Middle frontal gyrus (tissue), 1 donor: ENCODE data around the gene ACBD4.

Experiments
- DNase-seq: peaks from one replicate; pipeline ENCODE4 v3.0.0-alpha.2; 2015; ENCODE audit warnings: low spot score; ENCODE audit errors: extremely low spot score

Gene ACBD4

DNA sequence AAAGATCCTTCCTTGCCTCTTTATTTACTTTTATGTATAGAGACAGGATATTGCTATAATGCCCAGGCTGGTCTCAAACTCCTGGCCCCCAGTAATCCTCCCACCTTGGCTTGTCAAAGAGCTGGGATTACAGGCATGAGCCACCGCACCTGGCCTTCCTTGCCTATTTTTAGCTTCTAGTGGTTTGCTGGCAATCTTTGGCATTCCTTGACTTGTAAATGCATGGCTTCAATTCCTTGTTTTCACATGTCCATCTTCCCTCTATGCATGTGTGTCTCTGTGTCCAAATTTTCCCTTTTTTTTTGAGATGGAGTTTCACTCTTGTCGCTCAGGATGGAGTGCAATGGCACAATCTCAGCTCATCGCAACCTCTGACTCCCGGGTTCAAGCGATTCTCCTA is 48.7 kb downstream of the ACBD4 start:
- no peak for DNase-seq

DNA sequence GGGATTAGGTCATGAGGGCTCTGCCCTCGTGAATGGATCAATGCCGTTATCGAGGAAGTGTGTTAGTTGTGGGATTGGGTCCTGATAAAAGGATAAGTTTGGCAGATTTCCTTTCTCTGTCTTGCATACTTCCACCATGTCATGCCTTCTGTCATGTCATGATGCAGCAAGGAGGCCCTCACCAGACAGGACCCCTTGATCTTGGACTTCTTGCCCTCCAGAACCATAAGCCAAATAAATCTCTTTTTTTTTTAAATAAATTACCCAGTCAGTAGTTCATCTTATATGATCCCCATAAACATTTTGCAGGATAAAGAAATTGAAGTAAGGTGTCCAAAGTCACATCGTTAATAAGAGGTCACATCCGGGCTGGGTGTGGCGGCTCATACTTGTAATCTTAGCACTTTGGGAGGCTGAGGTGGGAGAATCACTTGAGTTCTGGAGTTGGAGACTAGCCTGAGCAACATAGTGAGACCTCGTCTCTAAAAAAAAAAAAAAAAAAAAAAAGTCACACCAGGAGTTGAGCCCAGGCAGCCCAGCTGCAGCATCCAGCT is 51.4 kb downstream of the ACBD4 start:
- no peak for DNase-seq

DNA sequence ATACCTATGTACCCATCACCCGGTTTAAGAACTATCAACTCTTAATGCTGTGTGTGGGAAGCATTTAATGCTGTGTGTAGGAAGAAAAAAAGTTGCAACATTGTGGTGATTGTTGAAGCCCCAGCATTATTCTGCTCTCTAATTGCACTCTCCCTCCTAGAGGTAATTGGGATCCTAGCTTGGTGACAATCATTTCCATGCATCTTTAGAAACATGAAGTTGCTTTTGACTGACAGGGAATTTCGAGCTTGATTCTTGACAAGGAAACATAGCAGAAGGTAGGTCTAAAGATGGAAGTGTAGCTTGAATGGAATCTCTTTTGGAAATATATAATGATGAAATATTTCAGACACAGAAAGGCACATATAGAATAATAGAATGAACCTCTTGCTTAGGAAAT is 53.5 kb downstream of the ACBD4 start:
- DNase-seq, result no peak

DNA sequence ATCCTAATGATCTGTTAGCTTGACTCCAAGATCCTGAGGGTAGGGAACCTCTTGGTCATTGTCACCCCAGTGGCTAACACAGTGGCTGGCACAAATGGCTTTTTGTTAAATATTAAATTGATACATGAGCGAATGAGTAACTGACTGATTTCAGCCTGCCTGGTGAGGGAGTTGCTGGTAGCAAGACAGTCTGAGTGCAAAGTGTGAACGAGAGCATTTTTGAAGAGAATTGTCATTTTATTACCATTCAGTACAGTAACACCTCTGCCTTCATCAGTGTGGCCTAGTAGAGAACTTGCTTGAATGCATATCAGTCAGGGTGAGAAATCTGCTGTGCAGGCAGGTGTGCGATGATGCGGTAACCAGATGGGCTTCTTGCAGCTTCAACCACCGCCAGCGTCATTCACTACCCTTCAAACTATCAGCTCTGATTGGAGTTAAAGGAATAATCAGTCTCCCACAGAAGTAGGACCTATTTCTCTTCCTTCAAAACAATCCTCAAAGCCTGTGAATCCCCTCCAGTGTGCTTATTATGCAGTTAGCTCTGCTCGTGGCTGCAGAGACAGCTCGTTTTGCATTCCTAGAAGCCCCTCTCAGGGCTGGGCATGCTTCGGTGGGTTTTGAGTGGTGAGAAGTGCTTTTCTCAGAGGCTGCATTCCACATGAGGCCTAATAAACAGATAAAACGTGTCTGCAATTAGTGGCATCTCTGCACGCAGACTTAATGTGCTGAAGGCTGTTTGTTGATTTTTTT is 55.2 kb downstream of the ACBD4 start:
- DNase-seq, result no peak
